CD4-positive, alpha-beta T cell treated with Interleukin-17A for 4 hours (primary cell): Measurements from ENCODE around the gene DPM2.

Experiments
- DNase-seq: peaks from one replicate; pipeline ENCODE4 v3.0.0-alpha.2; 2020; ENCODE audit warnings: mixed read lengths

The DPM2 gene

DNA sequence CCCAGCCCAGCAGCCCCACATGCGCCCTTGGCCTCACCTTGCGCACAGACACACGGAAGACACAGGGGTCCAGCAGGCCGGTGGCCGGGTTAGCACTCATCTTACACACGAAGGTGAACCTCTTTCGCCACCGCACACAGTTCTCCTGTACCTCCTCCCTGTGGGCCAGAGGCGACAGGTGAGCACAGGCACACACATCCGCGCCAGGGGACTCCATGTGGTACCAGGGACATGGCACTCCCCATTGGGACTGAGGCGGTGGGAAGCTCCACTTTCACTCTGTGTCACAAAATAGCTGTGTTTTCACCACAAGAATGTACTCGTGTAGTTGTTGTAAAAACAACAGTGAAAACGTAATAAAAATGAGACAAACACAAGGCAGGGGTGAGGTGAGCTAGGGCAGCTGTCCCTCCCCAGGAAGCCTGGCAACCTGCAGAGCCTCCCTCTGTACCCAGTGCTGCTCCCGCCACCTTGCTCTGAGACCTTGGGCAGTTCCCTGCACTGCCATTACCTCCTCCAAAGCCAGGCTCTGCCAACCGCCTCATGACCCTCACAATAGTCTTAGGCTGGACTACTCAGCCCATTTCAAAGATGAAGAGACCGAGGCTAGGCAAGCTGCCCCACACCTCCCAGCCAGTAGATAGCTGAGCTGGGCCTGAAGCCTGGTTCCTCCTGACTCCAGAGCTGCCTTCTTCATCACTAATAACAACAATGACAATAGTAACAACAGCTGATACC is 16.3 kb upstream of the DPM2 start:
- DNase-seq: no peak

DNA sequence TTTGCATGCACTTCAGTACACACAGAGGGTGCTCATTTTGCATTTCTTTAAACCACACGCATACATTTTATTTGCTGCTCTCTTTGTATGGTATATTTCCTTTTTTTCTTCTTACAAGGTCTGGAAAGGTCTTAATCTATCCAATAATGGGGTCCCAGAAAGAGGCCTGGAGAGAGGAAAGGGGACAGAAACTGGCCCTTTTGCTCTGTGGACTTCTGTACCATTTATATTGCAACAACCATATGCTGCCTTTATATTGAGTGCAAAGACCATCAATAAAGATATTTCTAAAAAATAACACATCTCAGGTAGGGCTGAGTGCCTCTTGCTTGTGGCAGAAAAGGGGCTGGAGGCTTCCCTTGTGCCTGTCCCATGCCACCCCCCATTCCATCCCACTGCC is 15.5 kb upstream of the DPM2 start:
- no peak for DNase-seq

GRCh38 chr9:127950513-127951289 is 13.0 kb upstream of the DPM2 start:
- DNase-seq: no peak

GRCh38 chr9:127949827-127950512 is 12.3 kb upstream of the DPM2 start:
- no peak for DNase-seq

DNA sequence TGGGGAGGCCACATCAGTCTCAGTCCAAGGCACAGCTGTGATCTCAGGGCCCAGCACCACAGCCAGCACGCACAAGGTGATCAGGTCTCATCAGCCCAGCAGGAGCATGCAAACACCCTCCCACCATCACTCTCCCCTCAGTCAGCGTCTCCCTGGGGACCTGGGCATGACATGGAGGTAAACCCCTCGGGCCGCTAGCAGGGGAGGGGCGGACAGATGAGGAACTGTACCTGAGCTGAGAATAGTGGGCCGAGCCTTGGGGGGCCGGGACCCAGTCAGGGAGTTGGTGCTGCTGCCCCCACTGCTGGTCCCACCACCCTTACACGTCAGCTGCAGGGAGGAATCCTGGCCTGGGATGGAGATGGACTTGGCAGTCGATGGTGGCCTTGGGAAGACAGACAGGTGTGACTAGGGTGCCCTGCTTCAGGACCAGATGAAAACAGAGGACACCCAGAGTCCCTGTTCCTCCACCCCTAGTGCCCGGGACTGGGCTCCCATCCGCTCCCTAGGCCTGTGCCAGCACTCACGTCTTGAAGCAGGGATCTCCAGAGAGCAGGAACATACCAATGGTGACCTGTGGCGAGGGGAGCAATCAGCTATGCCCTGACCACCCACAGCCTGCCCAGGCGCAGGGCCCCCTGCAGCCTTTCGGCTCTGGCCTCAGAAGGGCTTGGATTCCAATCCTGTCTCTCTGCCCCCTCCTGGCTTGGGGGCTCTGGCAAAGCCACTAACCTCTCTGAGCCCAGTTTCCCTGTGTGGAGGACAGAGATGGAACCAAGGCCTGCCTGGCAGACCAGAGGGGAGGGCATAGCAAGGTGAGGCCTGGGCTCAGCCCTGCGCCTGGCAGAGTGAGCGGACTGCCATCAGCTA is 10.4 kb upstream of the DPM2 start:
- DNase-seq: no peak

- no peak for DNase-seq
These were observed 9.1 kb upstream of the DPM2 start for GRCh38 chr9:127946728-127947127.

DNA sequence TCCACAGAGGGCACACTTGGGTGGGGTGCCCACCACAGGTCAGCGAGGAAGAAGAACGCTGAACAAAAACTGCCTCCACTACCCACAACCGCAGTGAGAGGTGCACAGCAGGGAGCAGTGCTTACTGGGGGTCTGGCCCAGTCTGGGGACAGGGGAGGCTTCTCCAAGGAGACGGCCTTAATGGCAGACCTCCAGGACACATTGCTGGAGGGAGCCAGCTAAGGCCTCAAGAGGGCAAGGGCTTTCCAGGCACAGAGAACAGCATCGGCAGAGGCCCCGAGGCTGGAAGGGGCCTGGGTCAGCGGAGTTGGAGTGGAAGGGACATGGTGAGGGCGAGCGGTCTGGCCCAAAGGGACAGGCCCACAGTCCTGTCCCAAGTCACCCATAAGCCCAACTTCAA is 8.3 kb upstream of the DPM2 start:
- no peak for DNase-seq

DNA sequence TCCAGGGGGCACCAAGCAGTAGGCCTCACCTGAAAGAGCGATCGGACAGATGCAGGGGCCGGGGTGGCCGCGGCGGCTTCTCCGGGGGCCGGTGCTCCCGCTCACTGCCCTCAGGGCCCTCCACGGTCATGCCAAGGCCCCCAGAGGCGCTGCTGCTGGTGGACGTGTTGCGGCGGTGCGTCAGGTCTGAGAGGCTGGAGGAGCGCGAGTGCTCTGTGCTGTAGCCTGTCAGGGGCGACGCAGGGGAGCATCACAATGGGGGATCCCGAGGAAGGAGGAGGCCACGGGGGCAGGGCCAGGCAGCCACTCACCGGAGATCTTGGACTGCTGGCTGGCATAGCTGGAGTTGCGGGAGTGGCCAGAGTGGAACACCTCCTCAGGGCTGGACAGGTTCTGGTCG is 7.7 kb upstream of the DPM2 start:
- DNase-seq: no peak

- DNase-seq: no peak
These were observed 7.0 kb upstream of the DPM2 start for GRCh38 chr9:127944586-127945218.

- DNase-seq: peak; percentile 83
These were observed 6.1 kb upstream of the DPM2 start for GRCh38 chr9:127943731-127944144.

DNA sequence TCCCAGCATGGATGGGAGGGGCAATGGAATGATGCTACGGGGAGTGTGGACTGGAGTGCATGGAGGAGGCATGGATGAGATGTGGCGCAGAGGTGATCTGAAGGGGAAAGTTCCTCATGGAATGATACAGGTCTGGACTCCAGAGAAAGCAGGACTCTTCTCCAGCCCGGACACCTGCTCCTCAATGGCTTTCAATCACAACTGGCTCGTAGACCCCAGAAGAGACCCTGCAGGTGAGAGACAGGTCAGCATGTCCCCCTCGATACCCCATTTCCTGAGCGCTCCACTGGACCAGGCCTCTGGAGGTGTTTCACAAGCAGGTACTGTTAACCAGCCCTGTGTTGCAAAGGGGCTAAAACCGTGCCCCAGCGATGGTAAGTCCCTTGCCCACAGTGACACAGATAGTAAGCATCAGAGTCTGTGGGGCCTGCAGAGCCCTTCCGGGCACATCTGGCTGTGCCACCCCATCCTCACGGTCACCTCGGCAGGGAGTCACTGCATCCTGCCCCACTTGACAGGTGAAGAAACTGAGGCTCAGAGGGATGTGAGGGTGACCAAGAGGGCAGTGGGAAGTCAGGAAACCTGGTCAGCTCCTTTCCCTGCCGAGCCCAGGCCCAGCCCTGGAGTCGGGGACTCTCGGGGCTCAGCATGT is 5.5 kb upstream of the DPM2 start:
- DNase-seq: peak; percentile 9

- DNase-seq: peak; percentile 60
These were observed 4.8 kb upstream of the DPM2 start for GRCh38 chr9:127942216-127943010.

- no peak for DNase-seq
These were observed 4.2 kb upstream of the DPM2 start for GRCh38 chr9:127941961-127942215.

DNA sequence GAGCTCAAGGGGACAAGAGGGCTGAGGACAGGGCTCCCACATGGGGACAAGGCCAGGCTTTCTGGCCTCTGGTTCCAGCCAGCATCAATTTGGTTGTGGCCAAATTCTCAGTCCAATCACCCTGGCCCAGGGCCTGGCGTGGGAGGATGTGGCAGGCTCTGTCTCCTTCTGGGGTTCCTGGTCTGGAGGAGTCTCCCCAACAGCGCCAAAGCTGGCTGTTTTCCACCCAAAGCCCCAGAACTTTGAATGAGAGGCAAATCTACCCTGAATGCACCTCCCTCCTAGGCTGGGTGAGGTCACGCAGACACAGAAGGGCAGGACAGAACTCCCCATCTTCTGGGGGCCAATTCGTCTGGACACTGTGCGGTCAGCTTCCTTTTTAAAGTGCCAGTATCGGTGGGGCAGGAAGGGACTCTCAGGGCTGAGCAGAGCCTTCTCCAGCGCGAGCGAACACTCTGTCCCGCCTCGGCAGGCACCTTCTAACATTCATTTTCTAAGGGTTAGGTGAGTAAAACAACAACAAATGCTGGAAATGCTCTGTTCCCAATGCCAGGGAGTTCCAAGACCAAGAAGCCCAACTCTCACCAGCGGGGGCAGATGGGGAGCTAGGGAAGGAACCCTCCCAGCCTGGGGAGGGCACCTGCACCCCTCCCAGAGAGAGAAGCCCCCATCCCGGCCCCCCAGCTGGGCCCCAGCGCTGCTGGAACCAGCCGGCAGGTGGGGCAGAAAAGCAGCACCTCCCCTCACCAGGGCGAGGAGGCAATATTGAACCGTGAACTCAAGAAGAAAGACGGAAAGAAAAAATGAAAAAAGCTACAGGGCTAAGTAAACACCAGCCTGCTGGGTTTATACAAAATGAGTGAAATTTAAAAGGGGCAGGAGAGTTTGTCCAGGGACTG is 3.7 kb upstream of the DPM2 start:
- peak; percentile 9 for DNase-seq

- DNase-seq: no peak
These were observed 2.9 kb upstream of the DPM2 start for GRCh38 chr9:127940593-127940992.

GRCh38 chr9:127938298-127938690 is 640 bp upstream of the DPM2 start:
- DNase-seq: peak; percentile 59

- no peak for DNase-seq
These were observed 632 bp downstream of the DPM2 start for GRCh38 chr9:127937056-127937387.

DNA sequence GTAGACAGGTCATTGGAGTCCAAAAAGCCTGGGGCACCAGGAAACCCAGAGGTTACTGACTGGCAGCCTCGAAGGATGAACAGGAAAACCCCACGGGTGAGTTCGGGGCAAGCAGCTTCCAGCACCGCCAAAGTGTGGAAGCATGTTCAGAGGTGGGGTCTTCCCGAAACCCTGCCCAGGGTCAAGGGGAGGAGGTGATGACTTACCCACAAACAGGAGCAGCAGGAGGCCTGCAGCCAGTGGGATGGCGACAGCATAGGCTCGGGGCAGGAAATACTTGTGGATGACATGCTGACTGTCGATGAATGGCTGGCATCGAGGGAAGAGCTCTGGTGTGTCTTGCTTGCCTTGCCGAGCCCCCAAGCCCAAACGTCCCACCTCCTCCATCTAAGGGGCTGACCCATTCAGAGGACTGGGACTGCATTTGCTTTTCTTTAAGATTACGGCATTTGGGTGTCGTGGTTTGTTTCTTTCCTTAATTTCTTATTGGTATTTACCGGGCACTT is 1.3 kb downstream of the DPM2 start:
- DNase-seq: no peak

DNA sequence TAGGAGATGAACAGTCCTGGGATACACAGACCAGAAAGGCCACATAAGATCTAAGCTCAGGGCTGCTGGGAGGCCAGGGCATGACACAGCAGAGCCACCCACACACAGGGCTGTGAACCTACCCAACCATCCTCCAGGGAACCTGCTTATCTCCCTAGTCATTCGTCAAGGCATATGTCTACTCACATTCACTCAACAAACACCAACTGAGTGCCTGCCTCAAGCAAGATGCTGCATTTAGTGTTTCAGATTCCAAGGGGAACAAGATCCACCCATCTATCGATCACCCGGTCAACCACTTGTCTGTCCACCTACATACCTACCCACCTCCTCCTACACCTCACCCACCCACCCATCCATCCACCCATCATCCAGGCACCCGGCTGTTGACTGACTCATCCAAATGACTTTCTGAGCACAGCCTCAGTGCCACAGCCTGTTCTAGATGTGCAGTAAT is 1.9 kb downstream of the DPM2 start:
- peak; percentile 14 for DNase-seq

DNA sequence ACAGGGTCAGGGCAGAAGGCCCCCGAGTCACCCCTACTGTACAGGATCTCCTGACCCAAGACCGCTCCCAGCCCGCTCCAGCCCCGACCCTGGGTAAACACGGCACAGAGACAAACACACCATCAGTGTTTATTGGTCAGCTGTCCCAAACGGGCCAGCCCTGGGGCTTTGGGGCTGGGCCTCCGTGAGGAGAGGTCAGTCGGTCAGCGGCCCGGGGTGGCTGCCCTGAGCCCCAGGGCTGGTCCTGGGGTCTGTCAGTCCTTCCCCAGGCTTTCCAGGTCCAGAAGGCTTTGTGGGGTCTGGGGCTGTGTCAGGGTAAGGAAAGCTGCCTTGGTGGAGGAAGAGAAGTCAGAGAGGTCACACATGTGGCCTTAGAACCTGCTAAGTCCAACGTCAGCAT is 2.7 kb downstream of the DPM2 start:
- DNase-seq: no peak
